ENCODE results near the gene FBXO5.

The FBXO5 gene

DNA sequence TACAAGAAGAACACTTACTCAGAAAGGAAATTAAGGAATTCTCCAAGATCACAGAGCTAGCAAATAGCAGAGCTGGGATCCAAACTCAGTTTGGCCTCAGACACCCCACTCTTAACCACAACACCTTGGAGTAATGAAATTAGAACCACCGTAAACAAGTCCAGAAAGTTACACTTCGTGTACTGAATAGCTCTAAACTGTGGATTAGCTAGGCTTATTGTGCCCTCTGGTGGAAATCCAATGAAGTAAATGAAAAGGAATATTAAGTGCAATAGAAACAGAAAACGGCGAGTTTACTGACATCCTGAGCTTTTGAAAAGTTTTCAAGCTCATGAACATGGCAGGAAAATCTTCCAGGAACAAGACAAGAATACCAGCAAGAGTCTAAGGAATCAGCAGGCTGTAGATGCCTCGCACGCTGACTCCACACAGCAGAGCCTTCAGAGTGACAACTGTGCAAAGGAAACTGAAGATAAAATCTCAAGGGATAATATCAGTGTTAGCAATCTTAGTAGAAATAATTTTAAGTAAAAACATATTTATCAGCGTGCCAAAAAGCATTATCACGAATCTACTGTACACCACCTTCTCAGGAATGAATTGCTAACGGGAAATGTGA is 34.6 kb downstream of the FBXO5 start:
- H3K4me1 ChIP-seq, result peaks cover 0 to 3% (median 0%) of the 10 kb centered on the region in 4 donors
- H3K27me3 ChIP-seq, result no peaks in the 10 kb centered on the region
- intact Hi-C loops (cut with DNase I; ENCODE audit: low total_unique reads), result no loop called here
- H3K36me3 ChIP-seq, result no peaks in the 10 kb centered on the region
- H3K27ac ChIP-seq, result no peak overlapping the region
- H3K4me3 ChIP-seq, result peak overlapping the region in 1 of 2 donors; percentile 25
- H3K9me3 ChIP-seq, result no peaks in the 10 kb centered on the region
- TF ChIP-seq CTCF (IDR thresholded peaks at IDR 0.05), result peak; percentile 56 to 61
- DNase-seq, result no peak

DNA sequence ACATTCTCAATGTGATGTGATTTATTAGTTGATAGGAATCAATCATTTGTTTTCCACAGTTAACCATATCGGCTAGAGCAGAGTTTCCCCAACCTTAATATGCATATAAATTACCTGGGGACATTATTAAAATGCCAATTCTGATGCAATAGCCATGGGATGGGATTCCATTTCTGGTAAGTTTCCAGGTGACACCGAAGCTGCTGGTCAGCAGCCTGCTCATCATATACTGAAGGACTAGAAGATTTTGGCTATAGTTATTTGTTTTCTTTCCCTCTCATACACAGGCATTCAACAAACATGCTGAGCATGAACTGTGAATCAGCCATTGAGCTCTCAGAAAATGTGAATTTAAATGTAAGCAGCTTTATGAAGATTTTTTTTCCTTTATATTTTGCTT is 35.8 kb downstream of the FBXO5 start:
- Histone ChIP-seq H3K27ac (no peak overlapping the region), H3K27me3 (no peaks in the 10 kb centered on the region), H3K4me1 (peaks cover 0 to 3% (median 0%) of the 10 kb centered on the region in 4 donors), H3K4me3 (no peak overlapping the region), H3K36me3 (no peaks in the 10 kb centered on the region), H3K9me3 (no peaks in the 10 kb centered on the region)
- no peak for DNase-seq
- TF ChIP-seq CTCF (IDR thresholded peaks at IDR 0.05), result no peak
- intact Hi-C loops (cut with DNase I; ENCODE audit: low total_unique reads), result no loop called here

DNA sequence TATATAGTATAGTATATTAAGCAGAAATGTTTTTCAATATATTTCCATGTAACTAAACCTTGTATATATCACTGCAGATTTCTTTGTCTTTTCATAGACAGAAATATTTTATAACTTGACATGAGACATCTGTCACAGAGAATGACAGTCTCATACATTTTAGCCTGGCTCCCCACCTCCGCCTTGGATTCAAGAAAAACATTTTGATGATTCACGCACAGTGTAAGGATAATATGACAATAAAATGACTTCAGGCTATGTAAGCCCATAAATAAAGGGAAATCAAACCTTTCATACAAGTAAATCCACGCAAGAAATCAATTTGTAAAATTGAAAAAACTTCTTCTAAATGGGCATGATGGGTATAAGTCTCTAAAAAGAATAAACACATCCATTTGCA is 36.4 kb downstream of the FBXO5 start:
- Histone ChIP-seq H3K36me3 (no peaks in the 10 kb centered on the region), H3K4me1 (peaks cover 0 to 3% (median 0%) of the 10 kb centered on the region in 4 donors), H3K9me3 (no peaks in the 10 kb centered on the region), H3K27ac (no peak overlapping the region), H3K27me3 (no peaks in the 10 kb centered on the region), H3K4me3 (no peak overlapping the region)
- TF ChIP-seq CTCF (IDR thresholded peaks at IDR 0.05), result no peak
- DNase-seq, result no peak
- intact Hi-C loops (cut with DNase I; ENCODE audit: low total_unique reads), result no loop called here

GRCh38 chr6:152943260-152943897 is 39.5 kb downstream of the FBXO5 start:
- no peaks in the 10 kb centered on the region for H3K9me3 ChIP-seq
- H3K36me3 ChIP-seq, result no peaks in the 10 kb centered on the region
- no peak for TF ChIP-seq CTCF (IDR thresholded peaks at IDR 0.05)
- no peak for DNase-seq
- intact Hi-C loops (cut with DNase I; ENCODE audit: low total_unique reads), result no loop called here
- no peak overlapping the region for H3K4me3 ChIP-seq
- peaks cover 0 to 3% (median 0%) of the 10 kb centered on the region in 4 donors for H3K4me1 ChIP-seq
- H3K27me3 ChIP-seq, result no peaks in the 10 kb centered on the region
- no peak overlapping the region for H3K27ac ChIP-seq

DNA sequence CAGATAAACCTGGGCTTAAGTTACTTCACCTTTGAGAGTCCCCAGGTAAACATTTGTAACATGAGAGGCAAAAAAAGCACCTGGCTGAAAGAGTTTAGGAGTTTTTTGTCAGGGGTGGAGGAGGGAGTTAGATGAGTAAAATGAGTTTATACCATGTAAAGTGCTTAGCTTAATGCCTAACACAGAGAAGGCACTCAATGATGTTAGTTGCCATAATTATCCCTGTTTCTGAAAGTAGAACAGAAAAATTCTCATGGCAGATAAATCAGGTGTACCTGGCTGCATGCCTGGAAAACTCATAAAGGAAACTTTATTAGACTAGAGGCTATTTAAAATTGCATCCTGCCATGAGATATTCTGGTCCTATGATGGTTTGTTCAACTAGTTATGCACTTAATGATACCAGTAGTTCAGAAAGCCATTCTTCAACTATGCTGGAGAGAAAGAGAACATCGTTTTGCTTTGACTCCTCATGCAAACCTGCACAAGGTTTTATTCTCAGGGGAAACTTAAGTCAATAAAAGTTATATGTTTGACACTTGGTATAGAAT is 40.4 kb downstream of the FBXO5 start:
- H3K4me1 ChIP-seq, result no peaks in the 10 kb centered on the region
- DNase-seq, result no peak
- intact Hi-C loops (cut with DNase I; ENCODE audit: low total_unique reads), result no loop called here
- no peaks in the 10 kb centered on the region for H3K9me3 ChIP-seq
- H3K4me3 ChIP-seq, result no peak overlapping the region
- TF ChIP-seq CTCF (IDR thresholded peaks at IDR 0.05), result no peak
- no peaks in the 10 kb centered on the region for H3K36me3 ChIP-seq
- H3K27me3 ChIP-seq, result peaks cover 0 to 3% of the 10 kb centered on the region in 2 donors
- no peak overlapping the region for H3K27ac ChIP-seq

All from tibial artery (tissue), 4 donors.